SJSA1 (cell line): ENCODE data around the gene HOMER3. TPM values are rescaled to one million over a fixed set of nuclear protein-coding genes. Genes with fewer than 3 reads are reported as not detected.

Experiments used
- DNase-seq, 2 experiments: peaks; one replicate each; pipeline ENCODE4 v3.0.0-alpha.2; 2015 to 2020; ENCODE audit warnings: low spot score in 2 of 2, low read depth in 1 of 2
- H3K27ac ChIP-seq: fragments of 250-450 bp; sonication (Bioruptor Pico); 2 replicates; pipeline ENCODE4 v1.5.1; 2020; ENCODE audit warnings: mild to moderate bottlenecking, moderate library complexity
- H3K27me3 ChIP-seq: fragments of 250-450 bp; sonication (Bioruptor Pico); replicated peaks from 2 replicates; pipeline ENCODE4 v1.5.1; 2020; ENCODE audit warnings: mild to moderate bottlenecking, moderate library complexity
- H3K36me3 ChIP-seq: fragments of 250-450 bp; sonication (Bioruptor Pico); 2 replicates; pipeline ENCODE4 v1.5.1; 2020; ENCODE audit warnings: mild to moderate bottlenecking
- H3K4me1 ChIP-seq: fragments of 250-450 bp; sonication (Bioruptor Pico); replicated peaks from 2 replicates; pipeline ENCODE4 v1.6.1; 2021; ENCODE audit warnings: mild to moderate bottlenecking
- H3K4me3 ChIP-seq: fragments of 250-450 bp; sonication (Bioruptor Pico); 2 replicates; pipeline ENCODE4 v1.5.1; 2020; ENCODE audit warnings: mild to moderate bottlenecking
- H3K9me3 ChIP-seq: fragments of 250-450 bp; sonication (Bioruptor Pico); replicated peaks from 2 replicates; pipeline ENCODE4 v1.5.1; 2020; ENCODE audit warnings: mild to moderate bottlenecking
- total RNA-seq: library from RNA; depleted of rRNA; stranded (reverse); fragments of >200 nt; shearing (Covaris generic); gene quantifications from 2 replicates; pipeline ENCODE4 v1.2.3, GENCODE V29; 2014; rRNA removed

The HOMER3 gene
- total RNA-seq, 1 experiment from 2014 or later: 53.7 TPM

DNA sequence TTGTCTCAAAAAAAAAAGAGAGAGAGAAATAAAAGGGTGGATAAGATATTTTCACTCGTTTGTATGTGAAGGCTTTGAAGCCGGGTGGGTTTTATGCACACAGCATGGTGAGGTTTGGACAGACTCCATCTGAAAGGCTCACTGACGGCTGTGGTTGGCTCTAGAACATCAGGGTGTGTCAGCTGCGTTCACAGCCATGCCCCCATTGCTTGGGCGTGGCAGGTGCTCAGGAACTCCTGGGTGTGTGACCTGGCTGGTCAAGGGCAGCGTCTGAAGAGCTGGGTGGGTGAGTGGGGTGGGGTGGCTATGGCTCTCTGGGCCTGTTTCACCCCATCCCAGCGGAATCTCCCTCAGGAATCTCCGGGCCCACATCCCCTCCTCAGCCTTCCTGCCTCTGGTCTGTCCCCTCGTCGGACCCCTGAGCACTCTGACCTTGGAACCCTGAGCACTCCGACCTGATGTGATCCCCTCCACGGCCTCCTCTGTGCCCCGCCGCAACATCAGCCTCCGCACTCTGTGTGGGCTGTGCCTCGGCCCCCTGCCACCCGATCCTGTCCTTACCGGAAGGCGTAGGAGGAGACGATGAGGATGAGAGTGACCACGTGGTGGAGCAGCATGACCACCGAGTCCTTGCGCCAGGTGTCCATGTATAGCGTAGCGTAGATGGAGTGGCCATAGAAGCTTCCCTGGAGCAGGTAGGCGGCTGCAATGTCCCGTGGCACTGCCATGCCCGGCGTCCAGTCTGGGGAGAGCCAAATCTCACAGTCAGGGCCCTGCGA lies 57.3 kb downstream of the HOMER3 start:
- Histone ChIP-seq H3K36me3 (no peaks in the 10 kb centered on the region), H3K27me3 (no peaks in the 10 kb centered on the region), H3K27ac (no peak overlapping the region), H3K9me3 (peaks cover 4% of the 10 kb centered on the region; the same call in 1 of the 2 replicates), H3K4me3 (no peak overlapping the region), H3K4me1 (no peaks in the 10 kb centered on the region)
- DNase-seq: no peak

DNA sequence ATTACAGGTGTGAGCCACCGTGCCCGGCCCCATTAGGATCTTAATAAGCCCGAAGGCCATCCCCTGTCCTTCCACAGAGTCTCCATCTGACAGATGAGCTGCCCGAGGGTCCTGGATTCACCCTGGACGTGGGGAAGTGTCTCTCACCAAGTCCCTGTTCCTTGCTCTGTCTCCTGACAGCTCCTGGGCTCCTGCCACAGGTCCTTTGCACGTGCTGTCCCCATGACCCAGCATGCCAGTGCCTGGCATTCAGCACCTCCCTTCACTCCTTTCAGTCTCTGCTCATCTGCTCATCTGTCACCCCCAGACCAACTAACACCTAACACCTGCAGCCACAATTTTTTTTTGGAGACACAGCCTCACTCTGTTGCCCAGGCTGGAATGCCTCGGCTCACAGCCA lies 59.5 kb downstream of the HOMER3 start:
- H3K36me3 ChIP-seq: no peaks in the 10 kb centered on the region
- H3K27me3 ChIP-seq: no peaks in the 10 kb centered on the region
- no peak for DNase-seq
- no peaks in the 10 kb centered on the region for H3K4me1 ChIP-seq
- H3K27ac ChIP-seq: no peak overlapping the region
- H3K9me3 ChIP-seq: no peaks in the 10 kb centered on the region
- H3K4me3 ChIP-seq: no peak overlapping the region

DNA sequence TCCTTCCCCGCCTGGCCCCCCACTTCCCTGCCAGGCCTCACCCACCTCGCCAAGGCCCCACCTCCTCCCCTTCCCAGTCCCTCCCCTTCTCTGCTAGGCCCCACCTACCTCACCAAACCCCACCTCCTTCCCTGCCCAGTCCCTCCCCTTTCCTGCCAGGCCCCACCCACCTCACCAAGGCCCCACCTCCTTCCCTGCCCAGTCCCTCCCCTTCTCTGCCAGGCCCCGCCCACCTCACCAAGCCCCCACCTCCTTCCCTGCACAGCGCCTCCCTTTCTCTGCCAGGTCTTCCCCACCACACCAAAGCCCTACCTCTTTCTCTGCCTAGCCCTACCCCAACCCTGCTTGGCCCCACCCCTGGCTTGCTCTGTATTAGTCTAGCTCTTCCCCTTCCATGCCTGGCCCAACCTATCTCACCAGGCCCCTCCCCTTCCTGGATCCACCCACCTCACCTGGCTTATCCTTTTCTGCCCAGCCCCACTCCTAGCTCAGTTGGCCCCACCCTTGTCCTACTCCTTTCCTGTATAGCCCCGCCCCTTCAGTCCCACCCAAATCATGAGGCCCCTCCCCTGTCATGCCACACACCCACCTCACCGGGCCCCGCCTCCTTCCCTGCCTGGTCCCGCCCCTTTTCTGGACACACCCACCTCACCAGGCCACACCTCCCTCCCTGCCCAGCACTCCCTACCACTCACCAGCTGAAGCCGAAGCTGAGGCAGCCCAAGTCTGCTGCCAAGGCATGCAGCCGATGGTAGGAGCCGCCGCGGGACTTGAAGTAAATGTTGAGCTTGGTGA lies 61.2 kb downstream of the HOMER3 start:
- Histone ChIP-seq H3K36me3 (no peaks in the 10 kb centered on the region), H3K27ac (no peak overlapping the region), H3K4me1 (no peaks in the 10 kb centered on the region), H3K4me3 (no peak overlapping the region), H3K9me3 (no peaks in the 10 kb centered on the region), H3K27me3 (no peaks in the 10 kb centered on the region)
- DNase-seq: no peak

Other genes starting within 250 kb of the HOMER3 start
- not detected in 2 replicates for gene COMP, start 149.9 kb downstream of the HOMER3 start, total RNA-seq
- gene UPF1, start 109.3 kb downstream of the HOMER3 start, total RNA-seq: 47.6 and 68.1 TPM in 2 replicates
- not detected in 2 replicates for gene CERS1, start 45.1 kb downstream of the HOMER3 start, total RNA-seq
- gene COPE, start 21.8 kb downstream of the HOMER3 start, total RNA-seq: 353 and 598 TPM in 2 replicates
- 105 and 134 TPM in 2 replicates for gene DDX49, start 21.5 kb downstream of the HOMER3 start, total RNA-seq
- gene SUGP2, start 92.3 kb upstream of the HOMER3 start, total RNA-seq: 31.8 and 46.4 TPM in 2 replicates
- 54.9 and 59.9 TPM in 2 replicates for gene ARMC6, start 92.4 kb upstream of the HOMER3 start, total RNA-seq
- 3.4 and 6.7 TPM in 2 replicates for gene SLC25A42, start 122.8 kb upstream of the HOMER3 start, total RNA-seq
- 18.3 and 23.5 TPM in 2 replicates for gene TMEM161A, start 197.3 kb upstream of the HOMER3 start, total RNA-seq
- gene MEF2B, start 229.0 kb upstream of the HOMER3 start, total RNA-seq: 0.11 TPM in 1 of 2 replicates, not detected in the other